HT1080 (cell line): ENCODE data around the gene ATG3. TPM values are rescaled to one million over a fixed set of nuclear protein-coding genes. Genes with fewer than 3 reads are reported as not detected.
A peak's percentile ranks its signal among the peaks of the same experiment; 100 is the strongest.
"Not testable (repeated sequence)": the region's sequence is repeated elsewhere in the genome, so short reads cannot be mapped to it uniquely, and the experiment has no call there.

Source experiments
- DNase-seq: peaks from one replicate; pipeline ENCODE4 v3.0.0-alpha.2; 2015; ENCODE audit warnings: low read depth
- total RNA-seq: library from RNA; depleted of rRNA; stranded (reverse); fragments of >200 nt; shearing (Covaris generic); gene quantifications from 2 replicates; pipeline ENCODE4 v1.2.3, GENCODE V29; 2014

Gene ATG3
- total RNA-seq, 1 experiment from 2014 or later: 159 TPM

GRCh38 chr3:112561484-112561733, 353 bp downstream of the ATG3 start:
- DNase-seq: no peak

GRCh38 chr3:112560721-112561483, 860 bp downstream of the ATG3 start:
- DNase-seq: peak; percentile 85

- DNase-seq: no peak
These were observed 1.5 kb downstream of the ATG3 start for GRCh38 chr3:112560307-112560706.

DNA sequence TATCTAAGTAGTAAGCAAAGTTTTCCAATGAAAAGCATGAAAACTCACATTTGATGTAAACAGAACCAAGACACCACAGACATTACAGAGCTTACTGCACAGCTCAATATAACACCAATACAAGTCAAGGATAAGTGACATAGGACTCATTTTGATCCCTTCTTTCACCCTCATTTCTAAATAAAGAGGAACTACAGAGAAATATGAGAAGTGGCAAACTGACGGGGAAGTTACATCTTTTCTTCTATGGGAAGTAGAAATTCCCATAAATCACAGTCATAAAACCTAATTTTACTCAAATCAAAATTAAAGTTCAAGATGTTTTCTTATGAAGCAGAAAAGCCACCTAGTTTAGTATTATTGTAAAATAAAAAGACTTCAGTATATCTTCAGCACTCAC, 3.8 kb downstream of the ATG3 start:
- no peak for DNase-seq

- no peak for DNase-seq
These were observed 6.1 kb downstream of the ATG3 start for GRCh38 chr3:112555535-112556170.

- DNase-seq: no peak
These were observed 10.9 kb downstream of the ATG3 start for GRCh38 chr3:112550859-112551258.

DNA sequence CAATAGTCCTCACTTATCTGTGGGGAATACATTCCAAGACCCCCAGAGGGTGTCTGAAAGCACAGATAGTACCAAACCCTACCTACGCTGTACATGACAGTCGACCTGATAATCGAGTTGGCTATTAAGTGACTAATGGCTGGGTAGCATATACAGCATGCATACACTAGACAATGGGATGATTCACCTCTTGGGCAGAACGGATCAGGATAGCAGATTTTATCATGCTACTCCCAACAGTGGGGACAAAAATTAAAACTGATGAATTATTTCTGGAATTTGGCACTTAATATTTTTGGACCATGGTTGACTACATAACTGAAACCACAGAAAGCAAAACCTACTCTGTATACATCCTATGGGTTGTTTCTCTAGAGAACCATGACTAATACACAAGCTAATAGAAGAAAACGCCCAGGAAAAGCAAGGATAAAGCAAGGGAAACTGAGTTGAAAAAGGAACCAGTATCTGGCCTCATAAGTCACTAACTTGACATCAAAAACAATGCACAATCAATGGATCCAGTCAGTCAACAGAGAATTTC, 15.5 kb downstream of the ATG3 start:
- no peak for DNase-seq

DNA sequence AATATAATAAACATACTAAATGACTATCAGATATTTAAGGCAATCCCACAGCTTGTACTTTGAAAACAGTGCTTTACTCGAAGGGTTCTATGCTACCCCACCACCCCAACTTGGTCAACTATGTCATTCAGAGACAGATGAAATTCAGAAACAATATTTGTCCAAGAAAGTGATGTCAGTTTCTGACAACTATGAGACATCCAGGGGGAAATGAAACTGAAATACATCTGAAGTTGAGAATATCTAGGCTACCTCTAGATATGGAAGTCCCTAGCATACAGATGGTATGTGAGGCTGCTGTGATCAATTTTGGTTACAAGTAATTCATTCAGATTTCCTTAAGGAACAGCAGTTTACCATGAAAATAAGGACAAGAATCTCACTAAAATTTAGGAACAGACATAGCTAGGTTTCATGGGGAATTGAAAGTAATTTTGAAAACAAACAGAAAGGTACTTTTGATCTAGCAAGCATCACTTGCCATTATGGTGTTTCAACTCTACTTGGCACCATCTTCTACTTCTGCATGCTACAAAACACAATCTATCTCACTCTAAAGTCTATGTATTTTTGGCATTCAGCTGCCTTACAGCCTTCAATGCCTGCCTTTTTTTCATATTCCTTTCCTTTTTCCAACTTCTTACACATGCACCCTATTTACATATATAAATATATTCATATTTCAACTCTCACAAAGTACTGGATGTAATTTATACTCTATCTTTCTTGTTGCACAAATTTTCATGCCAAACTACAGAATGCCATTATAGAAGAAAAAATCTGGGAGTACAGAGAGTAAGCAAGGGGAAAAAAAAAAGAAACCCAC, 21.7 kb downstream of the ATG3 start:
- no peak for DNase-seq

- DNase-seq: no peak
These were observed 30.4 kb downstream of the ATG3 start for GRCh38 chr3:112531358-112531781.

DNA sequence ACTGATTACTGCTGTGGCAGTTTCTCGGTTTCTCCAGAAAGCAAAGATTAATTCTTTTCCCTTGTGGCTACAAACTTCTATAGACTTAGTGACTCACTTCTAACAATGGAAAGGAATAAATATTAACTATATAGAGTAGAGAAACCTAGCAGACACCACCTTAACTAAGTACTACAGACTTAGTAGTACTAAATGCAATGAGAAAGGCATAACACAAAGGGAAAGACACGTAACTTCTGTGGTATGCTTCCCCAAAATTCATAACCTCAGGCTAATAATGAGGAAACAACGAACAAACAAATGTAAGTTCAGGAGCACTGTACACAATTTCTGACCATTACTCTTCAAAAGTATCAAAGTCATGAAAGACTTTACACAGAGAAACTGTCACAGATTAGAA, 31.2 kb downstream of the ATG3 start:
- DNase-seq: no peak

DNA sequence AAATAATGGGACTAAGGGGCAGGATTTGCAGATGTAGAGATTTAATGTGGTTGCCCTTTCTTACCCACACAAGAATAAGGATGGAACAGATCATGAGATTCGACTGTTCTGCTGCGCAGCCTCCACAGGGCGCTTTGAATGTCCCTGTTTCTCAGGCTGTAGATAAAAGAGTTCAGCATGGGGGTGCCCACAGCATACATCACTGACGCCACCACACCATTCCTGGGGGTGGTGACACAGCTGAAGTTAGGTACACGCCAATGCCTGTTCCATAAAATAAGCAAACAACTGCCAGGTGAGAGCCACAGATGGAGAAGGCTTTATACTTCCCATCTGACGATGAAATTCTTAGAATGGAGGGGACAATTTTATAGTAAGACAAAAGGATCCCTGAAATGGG, 37.6 kb downstream of the ATG3 start:
- not testable (repeated sequence) for DNase-seq

- DNase-seq: peak; percentile 67
These were observed 42.2 kb downstream of the ATG3 start for GRCh38 chr3:112519424-112520001.

GRCh38 chr3:112518970-112519369, 42.8 kb downstream of the ATG3 start:
- DNase-seq: not testable (repeated sequence)

DNA sequence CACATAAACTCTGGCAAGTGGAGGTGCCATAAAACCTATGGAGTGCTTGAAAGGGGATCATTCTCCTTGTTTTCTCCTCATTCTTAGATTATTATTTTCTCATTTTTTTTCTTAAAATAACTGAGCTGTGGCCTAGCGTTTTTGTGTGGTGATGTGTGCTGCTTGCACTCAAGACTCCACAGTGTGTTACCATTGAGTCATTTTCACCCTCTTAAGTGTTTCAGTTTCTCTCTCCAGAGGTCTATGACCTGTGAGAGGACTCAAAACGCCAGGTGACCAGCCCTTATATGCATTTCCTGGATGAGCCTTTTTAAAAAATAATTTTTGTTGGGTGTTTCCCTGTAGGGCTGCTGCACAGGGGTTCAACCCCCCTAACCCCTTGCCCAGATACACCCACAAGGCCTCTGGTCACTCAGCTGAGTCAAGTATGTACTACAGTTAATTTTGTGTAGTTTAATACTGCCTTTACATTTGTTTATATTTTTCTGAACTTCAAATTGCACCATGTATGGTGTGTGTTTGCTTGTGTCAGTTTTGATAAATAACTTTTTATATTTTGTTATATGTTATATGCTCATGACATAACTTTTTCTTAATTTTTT, 47.1 kb downstream of the ATG3 start:
- peak; percentile 16 for DNase-seq

GRCh38 chr3:112512320-112512719, 49.4 kb downstream of the ATG3 start:
- DNase-seq: no peak

GRCh38 chr3:112508860-112509259, 52.9 kb downstream of the ATG3 start:
- DNase-seq: no peak

- DNase-seq: no peak
These were observed 53.5 kb downstream of the ATG3 start for GRCh38 chr3:112508261-112508660.

DNA sequence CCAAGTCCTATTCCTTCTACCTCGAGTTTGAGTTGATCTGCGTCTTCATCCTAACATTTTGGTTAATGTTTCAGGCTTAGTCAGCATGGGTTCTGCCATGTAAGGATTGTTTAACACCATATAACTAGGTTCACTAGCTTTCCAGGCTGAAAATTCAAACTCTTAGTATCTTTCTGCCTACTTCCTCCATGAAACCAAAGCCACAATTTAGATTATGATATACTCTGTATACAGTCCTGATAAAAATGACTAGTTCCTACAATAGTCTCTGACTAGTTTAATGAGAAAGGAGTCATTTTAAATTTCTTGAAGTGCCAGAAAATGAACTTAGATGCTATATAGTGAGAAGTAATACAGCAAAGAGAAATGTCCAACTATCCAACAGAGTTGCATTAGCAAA, 55.9 kb downstream of the ATG3 start:
- DNase-seq: no peak

GRCh38 chr3:112504123-112504522, 57.6 kb downstream of the ATG3 start:
- DNase-seq: no peak

DNA sequence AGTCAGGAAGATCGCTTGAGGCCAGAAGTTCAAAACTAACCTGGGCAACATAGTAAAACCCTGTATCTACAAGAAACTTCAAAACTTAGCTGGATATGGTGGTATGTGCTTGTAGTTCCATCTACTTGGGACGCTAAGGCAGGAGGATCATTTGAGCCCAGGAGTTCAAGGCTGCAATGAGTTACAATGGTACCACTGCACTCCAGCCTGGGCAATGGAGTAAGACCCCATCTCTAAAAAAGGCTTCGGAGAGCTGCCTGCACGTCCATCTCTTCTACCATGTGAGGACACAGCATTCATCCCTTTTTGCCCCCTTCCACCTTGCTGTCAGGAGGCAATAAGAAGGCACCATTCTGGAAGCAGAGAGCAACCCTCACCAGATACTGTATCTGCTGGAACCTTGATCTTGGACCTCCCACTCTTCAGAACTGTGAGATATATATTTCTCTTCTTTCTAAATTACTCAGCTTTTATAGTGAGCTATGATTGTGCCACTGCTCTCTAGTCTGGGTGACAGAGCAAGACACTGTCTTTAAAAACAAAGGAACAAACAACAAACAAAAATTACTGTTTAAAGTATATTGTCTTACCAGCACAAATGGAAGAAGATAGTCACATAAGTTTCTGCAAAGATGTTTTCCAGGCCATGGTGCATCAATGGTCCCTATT, 58.3 kb downstream of the ATG3 start:
- no peak for DNase-seq

DNA sequence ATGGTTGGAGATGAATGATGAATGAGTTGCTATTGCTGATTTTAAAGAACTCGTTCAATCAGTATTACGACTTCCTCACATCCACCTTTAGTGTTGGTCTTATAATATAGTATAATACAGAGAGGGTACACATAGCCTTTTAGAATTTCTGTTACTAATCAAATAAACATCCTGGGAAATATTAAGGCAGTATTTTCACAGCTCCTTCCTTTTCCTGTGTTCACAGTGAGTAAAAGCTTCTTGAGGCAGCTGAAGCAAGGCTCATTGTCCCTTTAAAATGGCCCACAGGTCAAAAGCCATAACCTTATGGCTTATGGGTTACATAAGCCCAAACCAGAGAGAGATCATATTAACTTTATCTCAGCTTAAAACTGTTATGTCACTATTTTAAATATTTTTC, 61.1 kb downstream of the ATG3 start:
- DNase-seq: no peak
